H9 (cell line): ENCODE data around the gene FIBP. TPM values are rescaled to one million over a fixed set of nuclear protein-coding genes. Genes with fewer than 3 reads are reported as not detected.
A peak's percentile ranks its signal among the peaks of the same experiment; 100 is the strongest.

Experiments used
- DNase-seq: peaks from one replicate; pipeline ENCODE4 v3.0.0-alpha.2; 2017
- H2AFZ ChIP-seq: one replicate; pipeline ENCODE4 v1.6.1; 2013; ENCODE audit warnings: mild to moderate bottlenecking, low read length, control low read depth, moderate library complexity
- H2AK5ac ChIP-seq: 2 replicates; pipeline ENCODE4 v1.6.1; 2013; ENCODE audit warnings: low read length, control low read depth, mixed read lengths; ENCODE audit not compliant: insufficient read length
- H2BK120ac ChIP-seq: one replicate; pipeline ENCODE4 v1.6.1; 2013; ENCODE audit warnings: low read depth, mild to moderate bottlenecking, low read length, control low read depth, inconsistent platforms; ENCODE audit not compliant: poor library complexity, severe bottlenecking
- H2BK12ac ChIP-seq: 2 replicates; pipeline ENCODE4 v1.6.1; 2013; ENCODE audit warnings: low read length, control low read depth, mixed read lengths, low read depth; ENCODE audit not compliant: insufficient read length
- H2BK15ac ChIP-seq: 2 replicates; pipeline ENCODE4 v1.6.1; 2013; ENCODE audit warnings: low read depth, low read length, control low read depth
- H2BK20ac ChIP-seq: one replicate; pipeline ENCODE4 v1.6.1; 2013; ENCODE audit warnings: low read depth, mild to moderate bottlenecking, low read length, control low read depth, inconsistent platforms; ENCODE audit not compliant: poor library complexity, severe bottlenecking
- H2BK5ac ChIP-seq: 2 replicates; pipeline ENCODE4 v1.6.1; 2013; ENCODE audit warnings: low read length, control low read depth, mixed read lengths; ENCODE audit not compliant: insufficient read length
- H3K14ac ChIP-seq: 2 replicates; pipeline ENCODE4 v1.6.1; 2013; ENCODE audit warnings: low read length, control low read depth; ENCODE audit not compliant: insufficient read depth
- H3K18ac ChIP-seq: 2 replicates; pipeline ENCODE4 v1.6.1; 2013; ENCODE audit warnings: low read depth, mild to moderate bottlenecking, mixed read lengths, low read length, control low read depth; ENCODE audit not compliant: insufficient read length
- H3K23ac ChIP-seq: 2 replicates; pipeline ENCODE4 v1.6.1; 2013; ENCODE audit warnings: low read length, control low read depth, mixed read lengths, low read depth; ENCODE audit not compliant: insufficient read length
- H3K23me2 ChIP-seq: 2 replicates; pipeline ENCODE4 v1.6.1; 2013; ENCODE audit warnings: low read depth, mild to moderate bottlenecking, mixed read lengths, low read length, control low read depth; ENCODE audit not compliant: insufficient read length, poor library complexity, severe bottlenecking
- H3K27ac ChIP-seq: 2 replicates; pipeline ENCODE4 v1.5.1; 2013; ENCODE audit warnings: low read length, control low read depth, mixed read lengths, low read depth; ENCODE audit not compliant: insufficient read length
- H3K27me3 ChIP-seq: 2 replicates; pipeline ENCODE4 v1.6.1; 2013; ENCODE audit warnings: low read length, control low read depth, inconsistent platforms; ENCODE audit not compliant: insufficient read depth
- H3K4ac ChIP-seq: 2 replicates; pipeline ENCODE4 v1.6.1; 2013; ENCODE audit warnings: low read depth, mild to moderate bottlenecking, control low read depth, inconsistent platforms, low read length, moderate library complexity
- H3K4me1 ChIP-seq: 2 replicates; pipeline ENCODE4 v1.6.1; 2013; ENCODE audit warnings: low read length, control low read depth, inconsistent platforms; ENCODE audit not compliant: insufficient read depth
- H3K4me2 ChIP-seq: 2 replicates; pipeline ENCODE4 v1.6.1; 2013; ENCODE audit warnings: low read length, control low read depth, mixed read lengths; ENCODE audit not compliant: insufficient read length, insufficient read depth
- H3K56ac ChIP-seq: 2 replicates; pipeline ENCODE4 v1.6.1; 2013; ENCODE audit warnings: low read depth, mild to moderate bottlenecking, mixed read lengths, low read length, control low read depth; ENCODE audit not compliant: insufficient read length
- H3K79me1 ChIP-seq: 2 replicates; pipeline ENCODE4 v1.6.1; 2013; ENCODE audit warnings: low read depth, mild to moderate bottlenecking, moderate library complexity, low read length, control low read depth, inconsistent platforms; ENCODE audit not compliant: insufficient read depth, poor library complexity, severe bottlenecking
- H3K79me2 ChIP-seq: 2 replicates; pipeline ENCODE4 v1.6.1; 2013; ENCODE audit warnings: low read length, control low read depth, inconsistent platforms; ENCODE audit not compliant: insufficient read depth
- H3K9ac ChIP-seq: 2 replicates; pipeline ENCODE4 v1.6.1; 2013; ENCODE audit warnings: low read length, control low read depth, mixed read lengths; ENCODE audit not compliant: insufficient read length; ENCODE audit errors: extremely low read depth
- H3K9me3 ChIP-seq: one replicate; pipeline ENCODE4 v1.6.1; 2013; ENCODE audit warnings: low read depth, low read length, inconsistent platforms; ENCODE audit not compliant: control insufficient read depth
- H3T11ph ChIP-seq: one replicate; pipeline ENCODE4 v1.6.1; 2013; ENCODE audit warnings: mild to moderate bottlenecking, low read length, control low read depth, inconsistent platforms
- H4K20me1 ChIP-seq: one replicate; pipeline ENCODE4 v1.6.1; 2013; ENCODE audit not compliant: control insufficient read depth, insufficient read length, insufficient read depth
- H4K5ac ChIP-seq: 2 replicates; pipeline ENCODE4 v1.6.1; 2013; ENCODE audit warnings: low read depth, mild to moderate bottlenecking, mixed read lengths, low read length, control low read depth; ENCODE audit not compliant: insufficient read length
- H4K8ac ChIP-seq: replicated peaks from 2 replicates; pipeline ENCODE4 v1.6.1; 2013; ENCODE audit warnings: low read length, control low read depth, mixed read lengths, low read depth; ENCODE audit not compliant: insufficient read length
- H4K91ac ChIP-seq: 2 replicates; pipeline ENCODE4 v1.6.1; 2013; ENCODE audit warnings: low read depth, mild to moderate bottlenecking, moderate library complexity, mixed read lengths, low read length, control low read depth; ENCODE audit not compliant: insufficient read length
- H3K27ac Mint-ChIP-seq, 3 experiments: 2 replicates in 2 of 3; 3 replicates in 1 of 3; pipeline ENCODE4 v1.8.0; 2020 to 2021; ENCODE audit warnings: mixed read lengths in 3 of 3, mild to moderate bottlenecking in 1 of 3, moderate library complexity in 1 of 3
- H3K27me3 Mint-ChIP-seq: 2 replicates; pipeline ENCODE4 v1.8.0; 2021; ENCODE audit warnings: low read depth, mild to moderate bottlenecking, moderate library complexity, mixed read lengths
- H3K36me3 Mint-ChIP-seq, 3 experiments: 2 replicates in 2 of 3; 3 replicates in 1 of 3; pipeline ENCODE4 v1.8.0; 2020 to 2021; ENCODE audit warnings: low read depth in 3 of 3, mixed read lengths in 3 of 3; ENCODE audit not compliant: insufficient read depth in 1 of 3
- H3K4me1 Mint-ChIP-seq, 2 experiments: 2 replicates each; pipeline ENCODE4 v1.8.0; 2020; ENCODE audit warnings: mixed read lengths in 2 of 2
- H3K4me3 Mint-ChIP-seq, 2 experiments: 2 replicates in 1 of 2; 3 replicates in 1 of 2; pipeline ENCODE4 v1.8.0; 2020 to 2021; ENCODE audit warnings: mild to moderate bottlenecking in 2 of 2, mixed read lengths in 2 of 2, moderate library complexity in 1 of 2
- H3K9me3 Mint-ChIP-seq, 2 experiments: 2 replicates in 1 of 2; 3 replicates in 1 of 2; pipeline ENCODE4 v1.8.0; 2020; ENCODE audit warnings: mild to moderate bottlenecking in 2 of 2, mixed read lengths in 2 of 2, moderate library complexity in 1 of 2
- CTCF ChIP-seq: fragments of 200-600 bp; sonication (generic); conservative IDR thresholded peaks from 3 replicates; pipeline ENCODE4 v1.8.0; 2021; ENCODE audit warnings: antibody characterized with exemption, mild to moderate bottlenecking
- WGBS: extraction: QIAGEN DNeasy Blood & Tissue Kit; methylation state at CpG from one replicate; pipeline ENCODE4 v1.1.7; 2013; ENCODE audit warnings: missing lambda C conversion rate, low lambda C conversion rate, mixed read lengths; ENCODE audit not compliant: insufficient read length; ENCODE audit errors: extremely low coverage; 5-methylcytosine and 5-hydroxymethylcytosine counted together
- total RNA-seq: library from RNA; stranded (reverse); gene quantifications from 2 replicates; pipeline ENCODE4 v1.2.1, GENCODE V29; 2021

The FIBP gene
- total RNA-seq, 1 experiment from 2014 or later = 87.0 TPM

DNA sequence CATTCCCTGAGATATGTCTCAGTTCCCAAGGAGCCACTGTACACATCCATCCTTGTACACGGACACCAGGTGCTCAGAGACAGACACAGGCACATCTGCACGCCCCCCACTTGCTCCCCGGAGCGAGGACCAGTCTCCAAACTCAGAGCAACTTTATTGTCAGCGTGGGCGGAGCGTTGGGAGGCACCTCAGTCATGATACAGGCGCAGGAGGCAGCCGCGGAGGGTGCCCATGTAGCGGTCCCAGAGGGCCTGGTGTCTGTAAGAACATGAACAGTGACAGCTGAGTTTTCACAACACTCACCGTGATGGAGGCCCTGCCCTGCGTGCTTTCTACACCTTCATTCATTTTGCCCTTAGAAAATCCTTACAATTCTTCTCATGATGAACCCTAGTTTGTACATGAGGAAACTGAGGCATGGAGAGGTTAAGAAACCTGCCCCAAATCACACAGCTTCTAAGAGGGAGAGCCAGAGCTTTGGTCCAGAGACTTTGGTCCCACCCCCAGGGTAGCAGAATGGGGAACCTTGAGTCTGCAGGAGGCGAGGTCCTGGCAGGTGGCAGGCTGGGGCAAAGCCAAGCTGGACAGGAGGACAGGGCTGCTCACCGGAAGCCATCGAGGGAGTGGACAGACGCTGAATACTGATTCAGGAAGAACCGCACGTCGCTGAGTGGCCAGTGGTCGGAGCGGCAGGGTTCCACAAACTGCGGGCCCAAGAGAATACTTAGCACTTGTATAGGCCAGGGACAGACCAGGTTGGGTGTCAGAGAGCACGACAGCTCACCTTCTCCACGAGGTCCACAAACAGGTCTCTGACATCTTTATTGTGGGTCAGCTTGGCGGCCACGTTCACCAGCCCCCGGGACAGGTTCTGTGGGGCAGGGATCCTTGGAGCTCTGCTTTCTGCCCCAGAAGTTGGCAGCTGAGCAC is 4.2 kb downstream of the FIBP start:
- DNase-seq = no peak
- H2BK5ac ChIP-seq = no peak overlapping the region
- no peak overlapping the region for H3K27ac ChIP-seq
- no peak overlapping the region for H4K8ac ChIP-seq
- no peak overlapping the region for H3K9ac ChIP-seq
- TF ChIP-seq CTCF = no peak
- H3K4me1 ChIP-seq = peaks cover 2% of the 10 kb centered on the region; the same call in 1 of the 2 replicates
- H3K14ac ChIP-seq = no peak overlapping the region
- no peak overlapping the region for H3K4me2 ChIP-seq
- no peak overlapping the region for H2BK20ac ChIP-seq
- no peak overlapping the region for H2AFZ ChIP-seq
- no peaks in the 10 kb centered on the region for H3K9me3 ChIP-seq
- H4K5ac ChIP-seq = no peak overlapping the region
- no peak overlapping the region for H3K23ac ChIP-seq
- H2BK15ac ChIP-seq = no peak overlapping the region
- Mint-ChIP-seq H3K4me3 (peak overlapping the region in 1 of 2 experiments; percentile 21; a peak in 2 of 5 replicates), H3K27ac (no peak overlapping the region; a peak in 1 of 7 replicates), H3K27me3 (peaks cover 4% of the 10 kb centered on the region), H3K36me3 (peaks cover 35 to 58% (median 55%) of the 10 kb centered on the region in 3 experiments), H3K4me1 (peaks cover 12 to 25% of the 10 kb centered on the region in 2 experiments), H3K9me3 (peaks cover 0 to under 1% of the 10 kb centered on the region in 2 experiments; a peak in 1 of 5 replicates)
- WGBS = no CpG with 5 or more reads among the region's 28 CpGs
- no peak overlapping the region for H3K4ac ChIP-seq
- H2BK12ac ChIP-seq = no peak overlapping the region
- no peaks in the 10 kb centered on the region for H3K27me3 ChIP-seq
- no peak overlapping the region for H3K56ac ChIP-seq
- H3K18ac ChIP-seq = no peak overlapping the region
- no peak overlapping the region for H2AK5ac ChIP-seq
- H4K20me1 ChIP-seq = no peaks in the 10 kb centered on the region
- H3K79me2 ChIP-seq = no peaks in the 10 kb centered on the region
- H4K91ac ChIP-seq = no peak overlapping the region
- peaks cover 6% of the 10 kb centered on the region for H3K23me2 ChIP-seq
- no peak overlapping the region for H2BK120ac ChIP-seq
- no peaks in the 10 kb centered on the region for H3K79me1 ChIP-seq
- no peak overlapping the region for H3T11ph ChIP-seq
